Activated T-cell treated with anti-CD3 and anti-CD28 coated beads, Interleukin-2, amount 50 U/mL, for 4 hours (primary cell): Measurements from ENCODE around the gene EVL. TPM values are rescaled to one million over a fixed set of nuclear protein-coding genes. Genes with fewer than 3 reads are reported as not detected.
"Not testable (repeated sequence)": the region's sequence is repeated elsewhere in the genome, so short reads cannot be mapped to it uniquely, and the experiment has no call there.

ENCODE experiments used
- ATAC-seq, 2 donors: fragments of 200-7000 bp; cut with Tn5 transposase; one replicate each; pipeline ENCODE4 v1.10.0; 2021
- DNase-seq: peaks from one replicate; pipeline ENCODE4 v3.0.0-alpha.2; 2020
- H3K27me3 Mint-ChIP-seq: one replicate; pipeline ENCODE4 v1.8.0; 2021; ENCODE audit warnings: low read depth, mixed read lengths
- H3K36me3 Mint-ChIP-seq: one replicate; pipeline ENCODE4 v1.8.0; 2022; ENCODE audit warnings: mixed read lengths; ENCODE audit not compliant: insufficient read depth
- H3K4me1 Mint-ChIP-seq: one replicate; pipeline ENCODE4 v1.8.0; 2021; ENCODE audit warnings: low read depth, mixed read lengths
- H3K4me3 Mint-ChIP-seq: one replicate; pipeline ENCODE4 v1.8.0; 2021; ENCODE audit warnings: mild to moderate bottlenecking, moderate library complexity, mixed read lengths
- H3K9me3 Mint-ChIP-seq: one replicate; pipeline ENCODE4 v1.8.0; 2021; ENCODE audit warnings: mixed read lengths
- total RNA-seq, 3 donors: library from RNA; stranded (reverse); gene quantifications; one replicate each; pipeline ENCODE4 v1.2.1, GENCODE V29; 2021

The EVL gene, protein sequence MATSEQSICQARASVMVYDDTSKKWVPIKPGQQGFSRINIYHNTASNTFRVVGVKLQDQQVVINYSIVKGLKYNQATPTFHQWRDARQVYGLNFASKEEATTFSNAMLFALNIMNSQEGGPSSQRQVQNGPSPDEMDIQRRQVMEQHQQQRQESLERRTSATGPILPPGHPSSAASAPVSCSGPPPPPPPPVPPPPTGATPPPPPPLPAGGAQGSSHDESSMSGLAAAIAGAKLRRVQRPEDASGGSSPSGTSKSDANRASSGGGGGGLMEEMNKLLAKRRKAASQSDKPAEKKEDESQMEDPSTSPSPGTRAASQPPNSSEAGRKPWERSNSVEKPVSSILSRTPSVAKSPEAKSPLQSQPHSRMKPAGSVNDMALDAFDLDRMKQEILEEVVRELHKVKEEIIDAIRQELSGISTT
- 100 to 1,000 TPM in 2 of 3 donors, 10 to 100 TPM in 1; 79.4 to 112 (median 107) TPM for total RNA-seq

DNA sequence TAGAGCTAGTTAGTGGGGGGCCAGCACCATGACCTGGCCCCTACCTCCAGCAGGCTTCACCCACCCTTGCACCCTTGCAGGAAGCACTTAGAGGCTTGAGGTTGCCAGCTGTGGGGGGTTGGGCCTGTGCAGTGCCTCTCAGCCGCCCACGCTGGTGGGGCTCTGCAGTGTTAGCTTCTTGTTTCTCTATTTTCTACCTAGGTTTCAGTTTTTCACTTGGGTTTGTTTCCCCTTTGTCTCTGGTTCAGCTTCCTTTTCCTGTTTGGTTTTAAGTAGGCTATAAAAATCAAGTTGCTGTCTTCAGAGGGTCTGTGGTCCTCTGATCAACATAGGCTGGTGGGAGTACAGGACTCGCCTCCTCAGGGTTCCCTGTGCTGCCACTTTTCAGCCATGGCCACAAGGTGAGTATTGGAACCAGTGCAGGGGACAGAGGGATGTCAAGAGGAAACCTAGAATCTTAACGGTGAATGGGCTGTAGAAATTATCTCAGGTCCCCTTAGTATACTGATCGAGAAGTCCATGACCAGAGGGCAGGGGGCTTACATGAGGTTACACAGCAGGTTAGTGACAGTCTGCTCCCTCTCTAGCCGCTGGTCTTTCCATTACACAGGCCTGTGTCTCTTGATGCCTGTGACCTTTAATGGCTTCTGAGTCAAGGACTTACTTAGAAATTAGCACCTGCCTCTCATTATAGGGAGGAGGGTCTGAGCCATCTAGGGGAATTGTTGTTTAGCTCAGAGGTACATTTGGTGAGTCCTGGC, at the start of gene EVL:
TSS of gene EVL (plus strand) at position 312 of the 761 bp plus-strand sequence. CDS start at position 391, 79 bp downstream.
- peak within 1 kb of the TSS; percentile 83 for H3K4me3 Mint-ChIP-seq
- DNase-seq (peak; percentile 84), ATAC-seq (peak; percentile 31 to 41)
- no peaks in the 10 kb centered on the region for H3K27me3 Mint-ChIP-seq
- H3K36me3 Mint-ChIP-seq = peaks cover 1% of the 10 kb centered on the region
- H3K4me1 Mint-ChIP-seq = peaks cover 97% of the 10 kb centered on the region
- no peaks in the 10 kb centered on the region for H3K9me3 Mint-ChIP-seq

GRCh38 chr14:100017553-100017952, 47.7 kb upstream of the EVL start:
- no peak for ATAC-seq

DNA sequence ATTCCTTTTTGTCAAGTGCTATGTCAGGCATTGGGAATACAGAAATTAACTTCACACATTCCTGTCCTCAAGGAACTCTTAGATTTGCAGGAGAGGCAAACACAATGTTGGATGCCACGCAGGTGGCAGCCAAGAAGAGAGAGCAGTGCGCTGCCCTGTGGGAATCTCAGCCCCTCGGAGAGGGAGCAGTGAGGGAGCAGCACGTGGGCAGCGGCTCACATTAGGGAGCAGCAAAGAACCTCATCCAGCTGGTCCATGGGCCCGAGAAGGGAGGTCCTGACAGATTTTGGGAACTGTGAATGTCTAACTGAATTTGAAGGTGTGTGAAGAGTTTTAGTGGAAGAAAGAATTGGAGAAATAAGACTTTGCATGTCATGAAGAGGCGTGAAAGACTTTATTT, 47.2 kb upstream of the EVL start:
- ATAC-seq = no peak
- DNase-seq = no peak
- H3K9me3 Mint-ChIP-seq = no peaks in the 10 kb centered on the region
- no peaks in the 10 kb centered on the region for H3K27me3 Mint-ChIP-seq
- H3K4me1 Mint-ChIP-seq = no peaks in the 10 kb centered on the region
- no peaks in the 10 kb centered on the region for H3K36me3 Mint-ChIP-seq
- no peak overlapping the region for H3K4me3 Mint-ChIP-seq

More at GRCh38 chr14:100017553-100017952, 47.7 kb upstream of the EVL start:
- no peaks in the 10 kb centered on the region for H3K36me3 Mint-ChIP-seq
- no peaks in the 10 kb centered on the region for H3K27me3 Mint-ChIP-seq
- DNase-seq = no peak
- no peak overlapping the region for H3K4me3 Mint-ChIP-seq
- no peaks in the 10 kb centered on the region for H3K4me1 Mint-ChIP-seq
- no peaks in the 10 kb centered on the region for H3K9me3 Mint-ChIP-seq

- DNase-seq (no peak), ATAC-seq (no peak)
- H3K4me1 Mint-ChIP-seq = no peaks in the 10 kb centered on the region
- no peaks in the 10 kb centered on the region for H3K36me3 Mint-ChIP-seq
- no peaks in the 10 kb centered on the region for H3K9me3 Mint-ChIP-seq
- no peak overlapping the region for H3K4me3 Mint-ChIP-seq
- no peaks in the 10 kb centered on the region for H3K27me3 Mint-ChIP-seq
Observed at GRCh38 chr14:100018482-100018881, 46.7 kb upstream of the EVL start.

- Mint-ChIP-seq H3K4me3 (no peak overlapping the region), H3K4me1 (no peaks in the 10 kb centered on the region), H3K27me3 (no peaks in the 10 kb centered on the region), H3K9me3 (no peaks in the 10 kb centered on the region), H3K36me3 (no peaks in the 10 kb centered on the region)
- DNase-seq = no peak
- no peak for ATAC-seq
Observed at GRCh38 chr14:100019156-100019744, 46.0 kb upstream of the EVL start.

- Mint-ChIP-seq H3K9me3 (no peaks in the 10 kb centered on the region), H3K27me3 (no peaks in the 10 kb centered on the region), H3K4me3 (no peak overlapping the region), H3K4me1 (peaks cover 6% of the 10 kb centered on the region), H3K36me3 (no peaks in the 10 kb centered on the region)
- ATAC-seq (no peak), DNase-seq (no peak)
Observed at GRCh38 chr14:100020629-100021028, 44.6 kb upstream of the EVL start.

DNA sequence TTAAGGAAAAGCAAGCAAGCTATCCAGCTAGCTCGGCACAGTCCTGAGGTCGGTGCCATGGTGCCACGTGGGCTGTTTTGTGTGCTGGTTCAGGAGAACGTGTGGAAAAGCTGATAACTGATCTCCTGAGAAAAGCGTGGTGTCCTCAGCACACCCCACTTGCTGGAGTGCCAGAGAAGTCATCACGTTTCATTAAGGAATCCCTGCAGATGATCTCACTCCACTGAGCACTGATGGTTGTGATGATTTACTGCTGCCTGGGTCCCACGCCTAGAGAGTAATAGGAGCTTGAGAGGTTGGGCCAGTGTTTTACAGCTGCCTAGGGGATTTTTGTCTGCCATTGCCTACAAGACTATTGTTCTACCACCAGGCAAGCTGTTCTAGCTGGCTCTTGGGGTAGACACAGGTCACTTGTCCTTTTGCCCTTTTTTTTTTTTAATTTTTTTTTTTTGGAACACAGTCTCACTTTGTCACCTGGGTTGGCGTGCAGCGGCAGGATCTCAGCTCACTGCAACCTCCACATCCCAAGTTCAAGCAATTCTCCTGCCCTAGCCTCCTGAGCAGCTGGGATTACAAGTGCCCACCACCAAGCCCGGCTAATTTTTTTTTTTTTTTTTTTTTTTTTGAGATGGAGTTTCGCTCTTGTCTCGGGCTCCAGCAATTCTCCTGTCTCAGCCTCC, 42.3 kb upstream of the EVL start:
- Mint-ChIP-seq H3K36me3 (no peaks in the 10 kb centered on the region), H3K4me3 (no peak overlapping the region), H3K27me3 (no peaks in the 10 kb centered on the region), H3K9me3 (no peaks in the 10 kb centered on the region), H3K4me1 (peaks cover 6% of the 10 kb centered on the region)
- ATAC-seq (no peak), DNase-seq (no peak)

DNA sequence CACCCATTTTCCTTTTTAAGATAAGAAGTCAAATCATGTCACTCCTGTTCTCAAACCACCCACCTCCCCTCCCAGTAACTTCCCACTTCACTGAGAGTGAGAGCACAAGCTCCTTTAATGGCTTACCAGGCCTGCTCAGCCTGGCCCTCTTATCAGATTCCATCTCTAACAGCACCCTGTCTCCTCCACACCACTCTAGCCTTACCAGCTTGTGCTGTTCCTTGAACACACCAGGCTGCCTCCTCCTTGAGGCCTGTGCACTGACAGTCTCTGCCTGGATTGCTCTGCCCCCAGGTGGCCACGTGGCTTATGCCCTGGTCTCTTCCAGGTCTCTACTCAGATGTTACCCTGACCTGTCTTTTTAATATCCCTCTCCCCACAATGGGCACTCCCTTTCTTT, 40.1 kb upstream of the EVL start:
- no peak overlapping the region for H3K4me3 Mint-ChIP-seq
- peak; percentile 10 for DNase-seq
- peaks cover 6% of the 10 kb centered on the region for H3K4me1 Mint-ChIP-seq
- H3K27me3 Mint-ChIP-seq = no peaks in the 10 kb centered on the region
- ATAC-seq = peak in 1 of 2 donors; percentile 57
- no peaks in the 10 kb centered on the region for H3K9me3 Mint-ChIP-seq
- no peaks in the 10 kb centered on the region for H3K36me3 Mint-ChIP-seq

- no peak overlapping the region for H3K4me3 Mint-ChIP-seq
- H3K36me3 Mint-ChIP-seq = no peaks in the 10 kb centered on the region
- H3K27me3 Mint-ChIP-seq = no peaks in the 10 kb centered on the region
- no peak for ATAC-seq
- no peaks in the 10 kb centered on the region for H3K9me3 Mint-ChIP-seq
- peaks cover 6% of the 10 kb centered on the region for H3K4me1 Mint-ChIP-seq
- DNase-seq = no peak
Observed at GRCh38 chr14:100027771-100028490, 37.3 kb upstream of the EVL start.

- Mint-ChIP-seq H3K4me1 (peaks cover 6% of the 10 kb centered on the region), H3K27me3 (no peaks in the 10 kb centered on the region), H3K4me3 (no peak overlapping the region), H3K36me3 (no peaks in the 10 kb centered on the region), H3K9me3 (no peaks in the 10 kb centered on the region)
- ATAC-seq = no peak
- DNase-seq = no peak
Observed at GRCh38 chr14:100028990-100029677, 36.1 kb upstream of the EVL start.

DNA sequence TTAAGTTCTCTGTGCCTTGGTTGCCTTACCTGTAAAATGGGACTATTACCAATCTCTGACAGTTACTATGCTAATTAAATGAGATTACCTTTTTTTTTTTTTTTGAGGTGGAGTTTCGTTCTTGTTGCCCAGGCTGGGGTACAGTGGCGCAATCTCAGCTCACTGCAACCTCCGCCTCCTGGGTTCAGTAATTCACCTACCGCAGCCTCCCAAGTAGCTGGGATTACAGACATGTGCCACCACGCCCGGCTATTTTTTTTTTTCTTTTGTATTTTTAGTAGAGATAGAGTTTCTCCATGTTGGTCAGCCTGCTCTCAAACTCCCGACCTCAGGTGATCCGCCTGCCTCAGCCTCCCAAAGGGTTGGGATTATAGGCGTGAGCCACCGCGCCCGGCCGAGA, 35.2 kb upstream of the EVL start:
- DNase-seq, H3K36me3 Mint-ChIP-seq, ATAC-seq, H3K4me3 Mint-ChIP-seq, H3K9me3 Mint-ChIP-seq, H3K4me1 Mint-ChIP-seq, H3K27me3 Mint-ChIP-seq: not testable (repeated sequence)

- Mint-ChIP-seq H3K9me3 (no peaks in the 10 kb centered on the region), H3K4me3 (no peak overlapping the region), H3K27me3 (no peaks in the 10 kb centered on the region), H3K4me1 (no peaks in the 10 kb centered on the region), H3K36me3 (no peaks in the 10 kb centered on the region)
- ATAC-seq (no peak), DNase-seq (no peak)
Observed at GRCh38 chr14:100030452-100031153, 34.6 kb upstream of the EVL start.
